ENCODE measurements around the gene DBH.

The DBH gene

DNA sequence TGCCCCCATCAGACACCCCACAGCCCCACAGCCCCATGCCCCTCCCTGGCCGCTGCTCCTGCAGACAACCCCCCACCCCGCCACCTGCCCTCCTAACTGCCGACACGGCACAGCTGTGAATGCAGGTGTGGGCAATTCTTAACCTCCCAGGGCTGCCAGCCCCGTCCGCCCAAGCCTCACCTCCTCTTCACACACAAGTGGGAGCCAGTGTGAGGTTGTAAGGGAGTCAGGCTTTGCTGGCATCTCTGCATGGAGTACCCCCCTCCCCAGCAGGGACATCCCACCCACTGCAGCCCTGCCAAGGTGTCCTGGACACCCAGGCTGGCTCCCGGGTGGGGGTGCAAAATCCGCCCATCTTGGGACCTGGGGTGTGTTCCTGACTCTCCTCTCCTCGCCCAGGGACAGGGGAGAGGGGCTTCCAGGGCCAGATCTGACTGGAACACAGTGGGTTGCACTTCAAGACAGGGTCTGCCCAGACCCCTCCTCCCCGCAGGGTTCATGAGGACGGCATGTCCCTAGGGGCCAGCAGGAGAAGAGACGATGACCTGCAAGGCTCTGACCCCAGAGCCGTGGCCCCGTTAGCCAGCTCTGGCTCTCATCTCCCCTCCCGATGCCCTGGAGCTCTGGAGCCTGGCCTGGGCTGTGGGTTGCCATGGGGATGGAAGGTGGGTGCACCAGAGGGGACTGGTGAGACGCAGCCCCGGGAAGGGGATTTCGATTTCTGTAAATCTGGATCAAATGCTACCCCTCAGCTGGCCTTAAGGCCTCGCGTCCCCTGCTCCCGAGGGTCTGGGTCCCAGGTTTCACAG is 67.6 kb downstream of the DBH start:
- DNase-seq = peak; percentile 38 to 59

DNA sequence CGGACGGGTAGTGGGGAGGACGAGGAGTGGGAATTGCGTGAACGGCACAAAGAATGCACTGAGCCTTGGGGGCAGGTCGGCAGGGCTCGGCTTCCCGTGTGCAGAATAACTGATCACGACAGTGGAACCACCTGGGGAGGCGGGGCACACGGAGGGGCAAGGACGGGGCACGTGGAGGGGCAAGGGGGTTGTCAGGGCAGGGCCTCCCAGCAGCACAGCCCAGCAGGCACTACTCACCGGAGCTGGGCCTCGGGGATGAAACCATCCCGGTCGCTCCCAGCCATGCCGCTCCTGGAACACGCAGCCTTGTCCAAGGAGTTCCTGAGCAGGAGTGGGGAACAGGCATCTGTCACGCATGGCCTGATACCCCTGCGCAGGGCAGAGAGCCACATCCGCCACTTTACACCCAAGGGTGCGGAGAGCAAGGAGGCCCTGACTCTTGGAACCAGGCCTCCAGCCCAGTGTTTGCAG is 68.6 kb downstream of the DBH start:
- DNase-seq = no peak

DNA sequence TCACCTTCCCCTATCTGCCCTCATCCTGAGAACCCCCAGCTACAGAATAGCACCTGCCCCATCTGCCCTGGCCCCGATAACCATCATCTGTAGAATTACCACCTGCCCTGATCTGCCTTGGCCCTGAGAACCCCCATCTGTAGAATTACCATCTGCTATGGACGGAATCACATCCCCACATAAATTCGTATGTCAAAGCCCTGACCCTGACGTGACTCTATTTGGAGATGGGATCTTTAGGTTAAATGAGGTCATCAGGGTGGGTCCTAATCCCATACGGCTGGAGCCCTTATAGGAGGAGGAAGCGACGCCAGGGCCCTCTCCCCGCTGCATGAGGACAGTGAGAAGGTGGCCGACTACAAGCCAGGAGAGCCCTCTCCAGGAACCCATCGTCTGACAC is 69.4 kb downstream of the DBH start:
- no peak for DNase-seq

DNA sequence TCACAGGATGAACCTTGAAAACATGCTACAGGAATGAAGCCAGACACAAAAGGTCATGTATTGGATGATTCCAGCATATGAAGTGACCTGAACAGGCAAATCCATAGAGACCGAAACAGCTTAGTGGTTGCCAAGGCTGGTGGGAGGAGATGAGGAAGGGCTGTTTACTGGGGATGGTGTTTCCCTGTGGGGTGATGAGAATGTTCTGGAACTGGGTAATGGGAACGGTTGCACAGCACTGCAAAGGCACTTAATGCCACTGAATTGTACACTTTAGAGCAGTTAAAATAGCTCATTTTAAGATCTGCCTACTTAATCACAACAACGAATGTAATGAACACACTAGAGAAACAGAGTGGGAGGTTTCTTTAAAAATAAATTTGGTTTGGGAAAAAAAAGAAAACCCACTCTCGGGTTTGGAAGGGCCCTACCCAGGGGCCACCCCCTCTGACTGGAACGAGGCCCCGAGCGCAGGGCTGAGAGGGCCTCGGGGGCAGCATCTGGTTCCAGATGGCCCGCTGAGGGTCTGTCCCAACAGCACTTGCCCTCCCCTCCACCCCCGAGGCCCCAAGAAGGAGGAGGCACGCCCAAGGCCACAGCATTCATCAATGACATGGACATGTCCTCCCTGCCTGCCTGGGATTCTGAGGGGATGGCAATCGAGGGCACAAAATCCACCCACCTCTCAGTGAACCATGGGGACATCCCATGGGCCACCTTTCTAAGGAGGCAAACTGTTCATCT is 70.3 kb downstream of the DBH start:
- DNase-seq = no peak

DNA sequence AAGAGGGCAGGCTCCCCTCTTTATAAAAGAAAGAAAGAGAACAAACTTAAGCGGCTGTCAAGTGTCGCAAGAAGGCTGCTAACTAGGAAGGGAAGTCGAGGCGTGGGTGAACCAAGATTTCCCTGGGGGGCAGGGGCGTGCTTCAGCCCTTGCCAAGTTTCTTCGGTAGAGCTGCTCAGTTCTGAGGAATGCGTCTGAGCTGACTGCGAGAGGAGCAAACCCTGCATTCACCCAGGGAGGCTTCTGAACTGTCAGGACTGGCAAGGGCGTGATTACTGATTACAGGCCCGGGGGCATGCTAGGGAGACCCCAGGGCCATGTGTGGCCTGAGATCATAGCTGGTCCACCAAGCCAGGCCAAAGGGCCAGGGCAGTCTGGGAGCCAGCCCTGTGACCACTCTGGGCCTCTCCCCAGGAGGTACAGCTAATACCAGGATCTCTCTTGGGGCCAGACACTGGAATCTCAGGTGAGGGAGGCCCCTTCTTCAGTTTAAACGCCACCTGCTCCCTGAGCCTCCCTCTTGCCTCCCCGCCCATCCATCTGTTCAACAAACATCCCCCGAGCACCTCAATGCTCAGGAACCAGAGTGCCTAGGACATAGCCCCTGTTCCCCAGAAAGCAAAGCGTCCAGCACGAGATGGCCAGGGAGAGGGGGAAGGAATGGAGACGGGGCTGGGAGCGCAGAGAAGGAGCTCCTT is 71.1 kb downstream of the DBH start:
- DNase-seq = no peak

DNA sequence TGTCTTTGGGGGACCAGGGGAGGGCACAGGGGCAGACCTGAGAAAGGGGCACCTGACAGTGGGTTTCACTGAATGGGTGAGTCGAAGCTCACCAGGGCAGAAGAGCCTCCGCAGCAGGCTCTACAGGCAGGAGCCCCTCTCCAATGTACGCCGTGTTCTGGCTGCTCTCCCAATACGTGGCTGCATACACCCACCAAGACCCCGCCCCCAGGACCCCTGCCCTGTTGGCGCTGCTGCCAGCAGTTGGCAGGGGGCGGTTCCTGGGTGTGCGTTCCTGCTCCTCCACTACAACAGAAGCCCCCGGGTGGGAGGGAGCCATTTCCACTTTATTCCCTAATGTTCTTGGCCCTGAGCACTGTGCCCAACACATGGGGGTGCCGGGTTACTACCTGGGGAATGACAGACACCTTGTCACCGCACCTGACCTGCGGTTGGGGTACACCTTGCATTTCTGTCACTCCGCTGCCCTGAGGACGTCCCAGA is 71.6 kb downstream of the DBH start:
- DNase-seq = no peak

DNA sequence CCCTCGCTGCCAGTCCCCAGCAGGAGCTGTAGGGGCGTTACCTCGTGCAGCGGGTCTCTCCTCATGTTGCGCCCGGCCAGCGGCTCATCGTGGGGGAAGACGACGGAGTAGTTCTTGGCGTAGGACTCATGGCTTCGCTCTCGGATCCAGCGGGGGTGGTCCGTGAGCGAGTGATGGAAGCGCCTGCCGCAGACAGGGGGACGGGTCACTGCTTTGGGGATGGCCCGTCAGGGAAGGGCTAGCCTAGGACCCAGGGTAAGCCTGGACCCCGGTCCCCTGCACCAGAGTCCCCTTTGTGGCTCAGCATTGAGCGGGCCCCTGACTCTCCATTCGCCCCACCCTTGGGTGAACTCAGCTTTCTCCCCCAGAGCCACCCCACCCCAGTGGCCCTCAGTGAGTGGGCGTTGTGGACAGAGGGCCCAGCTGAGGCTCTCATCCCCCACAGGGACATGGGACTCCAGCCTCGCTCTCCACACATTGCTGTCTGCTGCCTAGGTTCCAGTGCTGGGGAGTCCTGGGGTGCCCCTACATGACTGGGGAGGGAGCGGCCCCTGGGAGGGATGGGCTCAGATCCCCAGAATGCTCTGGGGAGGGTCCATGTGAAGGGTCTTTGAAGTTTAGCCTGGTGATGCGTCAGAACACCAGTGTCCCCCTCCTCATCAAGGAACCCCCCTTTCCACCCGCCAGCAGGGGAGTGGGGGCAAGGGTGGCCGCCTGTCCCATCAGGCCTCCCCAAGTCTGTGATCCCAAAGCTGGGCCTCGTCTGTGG is 72.3 kb downstream of the DBH start:
- no peak for DNase-seq

All from NCI-H2081 (cell line).